GM23338 (cell line): ENCODE results near the gene ESR1. TPM values are rescaled to one million over a fixed set of nuclear protein-coding genes. Genes with fewer than 3 reads are reported as not detected.

ENCODE experiments used
- ATAC-seq: fragments of 200-7000 bp; cut with Tn5 transposase; 3 replicates; pipeline ENCODE4 v1.9.1; 2020
- DNase-seq: peaks from one replicate; pipeline ENCODE4 v3.0.0-alpha.2; 2015; ENCODE audit warnings: low spot score
- H2AFZ ChIP-seq: fragments of 200-600 bp; sonication (generic); 2 replicates; pipeline ENCODE4 v1.8.0; 2016; ENCODE audit warnings: antibody characterized with exemption, mild to moderate bottlenecking, moderate library complexity
- H3F3A ChIP-seq: fragments of 200-600 bp; sonication (generic); replicated peaks from 2 replicates; pipeline ENCODE4 v1.8.0; 2017; ENCODE audit warnings: antibody characterized with exemption, mixed run types, low read depth
- H3K27ac ChIP-seq: fragments of 200-600 bp; sonication (generic); 2 replicates; pipeline ENCODE4 v1.6.1; 2016; ENCODE audit warnings: low read depth
- H3K27me3 ChIP-seq: fragments of 200-600 bp; sonication (generic); 2 replicates; pipeline ENCODE4 v1.8.0; 2016; ENCODE audit warnings: mild to moderate bottlenecking, mixed run types, moderate library complexity; ENCODE audit not compliant: insufficient read depth
- H3K36me3 ChIP-seq: fragments of 200-600 bp; sonication (generic); 2 replicates; pipeline ENCODE4 v1.8.0; 2016; ENCODE audit warnings: mild to moderate bottlenecking; ENCODE audit not compliant: insufficient read depth
- H3K4me1 ChIP-seq: fragments of 200-600 bp; sonication (generic); 2 replicates; pipeline ENCODE4 v1.8.0; 2016; ENCODE audit warnings: mild to moderate bottlenecking, moderate library complexity; ENCODE audit not compliant: insufficient read depth
- H3K4me2 ChIP-seq: fragments of 200-600 bp; sonication (generic); 2 replicates; pipeline ENCODE4 v1.7.1; 2017; ENCODE audit warnings: mixed run types
- H3K4me3 ChIP-seq: fragments of 200-600 bp; sonication (generic); 2 replicates; pipeline ENCODE4 v1.6.1; 2016; ENCODE audit warnings: mixed run types
- H3K79me2 ChIP-seq: fragments of 200-600 bp; sonication (generic); replicated peaks from 2 replicates; pipeline ENCODE4 v1.8.0; 2017; ENCODE audit warnings: mild to moderate bottlenecking; ENCODE audit not compliant: insufficient read depth
- H3K9me2 ChIP-seq: fragments of 200-600 bp; sonication (generic); 2 replicates; pipeline ENCODE4 v1.8.0; 2017; ENCODE audit not compliant: insufficient read depth
- H4K20me1 ChIP-seq: fragments of 200-600 bp; sonication (generic); replicated peaks from 2 replicates; pipeline ENCODE4 v1.8.0; 2017; ENCODE audit warnings: mild to moderate bottlenecking; ENCODE audit not compliant: insufficient read depth
- H3K27ac Mint-ChIP-seq: 2 replicates; pipeline ENCODE4 v1.8.0; 2020; ENCODE audit warnings: inconsistent platforms, mild to moderate bottlenecking, moderate library complexity, mixed read lengths
- H3K27me3 Mint-ChIP-seq: 3 replicates; pipeline ENCODE4 v1.8.0; 2022; ENCODE audit warnings: low read depth, mild to moderate bottlenecking, moderate library complexity, mixed read lengths, inconsistent platforms; ENCODE audit not compliant: insufficient read depth, poor library complexity
- H3K36me3 Mint-ChIP-seq: 3 replicates; pipeline ENCODE4 v1.8.0; 2021; ENCODE audit warnings: low read depth, mild to moderate bottlenecking, inconsistent platforms, moderate library complexity, mixed read lengths
- H3K4me1 Mint-ChIP-seq: 3 replicates; pipeline ENCODE4 v1.8.0; 2020; ENCODE audit warnings: mild to moderate bottlenecking, inconsistent platforms, mixed read lengths
- H3K4me3 Mint-ChIP-seq: 3 replicates; pipeline ENCODE4 v1.8.0; 2021; ENCODE audit warnings: moderate library complexity, mild to moderate bottlenecking, inconsistent platforms, mixed read lengths
- H3K9me3 Mint-ChIP-seq: 3 replicates; pipeline ENCODE4 v1.8.0; 2020; ENCODE audit warnings: moderate library complexity, mild to moderate bottlenecking, inconsistent platforms, mixed read lengths
- CREB1 ChIP-seq: fragments of 250-450 bp; sonication (Bioruptor Pico); IDR thresholded peaks from 2 replicates; pipeline ENCODE4 v1.5.0; 2020; ENCODE audit warnings: low read depth, mild to moderate bottlenecking, moderate library complexity
- CTCF ChIP-seq, 2 experiments: fragments of 200-600 bp in 1 of 2; sonication (generic) in 1 of 2; conservative IDR thresholded peaks; 2 replicates each; pipeline versions ENCODE4 v1.5.1 to v1.6.1; 2016 to 2017; ENCODE audit warnings: antibody characterized with exemption in 2 of 2, low read depth in 2 of 2, mild to moderate bottlenecking in 2 of 2, moderate library complexity in 1 of 2
- EZH2 ChIP-seq: fragments of 200-600 bp; sonication (generic); IDR thresholded peaks from one replicate; pipeline ENCODE4 v1.8.0; 2017; ENCODE audit warnings: antibody characterized with exemption, mild to moderate bottlenecking, low read depth; ENCODE audit not compliant: unreplicated experiment
- EZH2phosphoT487 ChIP-seq: fragments of 200-600 bp; sonication (generic); IDR thresholded peaks from one replicate; pipeline ENCODE4 v1.8.1; 2018; ENCODE audit warnings: antibody characterized with exemption; ENCODE audit not compliant: unreplicated experiment
- JUNB ChIP-seq: IDR thresholded peaks from one replicate; pipeline ENCODE4 v1.6.1; 2016; ENCODE audit warnings: antibody characterized with exemption; ENCODE audit not compliant: unreplicated experiment
- NANOG ChIP-seq: IDR thresholded peaks from 2 replicates; pipeline ENCODE4 v1.6.1; 2016; ENCODE audit warnings: antibody characterized with exemption, borderline replicate concordance
- POLR2AphosphoS5 ChIP-seq: IDR thresholded peaks from 2 replicates; pipeline ENCODE4 v1.6.1; 2016; ENCODE audit warnings: antibody characterized with exemption, low read depth
- STAT1 ChIP-seq: IDR thresholded peaks from one replicate; pipeline ENCODE4 v1.6.1; 2016; ENCODE audit warnings: antibody characterized with exemption; ENCODE audit not compliant: unreplicated experiment
- ZNF114 ChIP-seq: fragments of 250-450 bp; sonication (Bioruptor Pico); IDR thresholded peaks from 2 replicates; pipeline ENCODE4 v1.5.0; 2020; ENCODE audit warnings: mild to moderate bottlenecking, moderate library complexity
- ZNF331 ChIP-seq: fragments of 250-450 bp; sonication (Bioruptor Pico); IDR thresholded peaks from 2 replicates; pipeline ENCODE4 v1.5.0; 2020; ENCODE audit warnings: low read depth, mild to moderate bottlenecking, moderate library complexity
- polyA plus RNA-seq: library from polyadenylated mRNA; unstranded; fragments of >200 nt; fragmentation: Nextera tagmentation; extraction: Ambion mirVana; gene quantifications from 2 replicates; pipeline ENCODE4 v1.2.1, GENCODE V29; 2016
- total RNA-seq: library from RNA; depleted of rRNA; stranded (reverse); fragments of >200 nt; shearing (Covaris generic); gene quantifications from 2 replicates; pipeline ENCODE4 v1.2.3, GENCODE V29; 2014
- TF ChIP-seq, protein P1 (sequence below): IDR thresholded peaks from one replicate; pipeline ENCODE4 v1.6.1; 2018; ENCODE audit warnings: antibody characterized with exemption; ENCODE audit not compliant: unreplicated experiment
- TF ChIP-seq, protein P2 (sequence below): fragments of 250-450 bp; sonication (Bioruptor Pico); IDR thresholded peaks from 2 replicates; pipeline ENCODE4 v1.5.0; 2020; ENCODE audit warnings: mild to moderate bottlenecking, moderate library complexity
- TF ChIP-seq, protein P3 (sequence below): IDR thresholded peaks from 2 replicates; pipeline ENCODE4 v1.6.1; 2016; ENCODE audit warnings: antibody characterized with exemption

Gene ESR1
- total and polyA plus RNA-seq, 2 experiments from 2014 or later, result 0.94 TPM; not detected in 1

DNA sequence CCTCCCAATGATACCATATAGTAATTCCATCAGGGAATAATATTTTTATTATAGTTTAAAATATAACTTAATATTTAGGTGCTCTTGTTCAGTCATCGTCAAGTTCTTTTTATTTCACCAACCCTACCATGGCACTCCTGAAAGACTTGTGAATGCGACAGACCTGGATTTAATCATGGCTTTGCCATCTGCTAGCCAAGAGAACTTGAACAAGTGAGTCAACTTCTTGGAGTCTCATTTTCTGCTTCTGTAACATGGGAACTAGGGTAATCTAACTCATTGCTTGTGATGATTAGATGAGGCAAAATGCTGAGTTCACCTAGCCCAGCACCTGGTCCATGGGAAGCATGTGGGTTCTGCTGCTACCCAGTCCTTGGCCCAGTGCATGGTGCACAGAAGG, 62.9 kb downstream of the ESR1 start:
- H3K27ac Mint-ChIP-seq, result no peak overlapping the region
- H3K27ac ChIP-seq, result no peak overlapping the region
- H4K20me1 ChIP-seq, result no peaks in the 10 kb centered on the region
- H3K27me3 ChIP-seq, result no peaks in the 10 kb centered on the region
- peaks cover 1% of the 10 kb centered on the region for H3K27me3 Mint-ChIP-seq
- H3K9me2 ChIP-seq, result no peaks in the 10 kb centered on the region; the same call in 1 of the 2 replicates
- no peak overlapping the region for H3K4me2 ChIP-seq
- peaks cover 7% of the 10 kb centered on the region; the same call in 2 of the 3 replicates for H3K9me3 Mint-ChIP-seq
- H3K4me1 Mint-ChIP-seq, result no peaks in the 10 kb centered on the region
- H3K4me3 ChIP-seq, result no peak overlapping the region
- no peaks in the 10 kb centered on the region for H3K79me2 ChIP-seq
- no peak overlapping the region for H3K4me3 Mint-ChIP-seq
- no peak overlapping the region for H2AFZ ChIP-seq
- H3F3A ChIP-seq, result no peaks in the 10 kb centered on the region
- DNase-seq, result no peak
- no peaks in the 10 kb centered on the region for H3K4me1 ChIP-seq
- no peak for ATAC-seq
- TF ChIP-seq STAT1 (no peak), CREB1 (no peak), ZNF331 (CRISPR knock-in tag) (no peak), POLR2AphosphoS5 (no peak), ZNF114 (no peak), JUNB (no peak), EZH2phosphoT487 (no peak), CTCF (conservative IDR thresholded peaks at IDR 0.05; ENCODE audit: low read depth in 2 of 2) (no peak), NANOG (no peak), EZH2 (no peak)
- TF ChIP-seq, protein P1, sequence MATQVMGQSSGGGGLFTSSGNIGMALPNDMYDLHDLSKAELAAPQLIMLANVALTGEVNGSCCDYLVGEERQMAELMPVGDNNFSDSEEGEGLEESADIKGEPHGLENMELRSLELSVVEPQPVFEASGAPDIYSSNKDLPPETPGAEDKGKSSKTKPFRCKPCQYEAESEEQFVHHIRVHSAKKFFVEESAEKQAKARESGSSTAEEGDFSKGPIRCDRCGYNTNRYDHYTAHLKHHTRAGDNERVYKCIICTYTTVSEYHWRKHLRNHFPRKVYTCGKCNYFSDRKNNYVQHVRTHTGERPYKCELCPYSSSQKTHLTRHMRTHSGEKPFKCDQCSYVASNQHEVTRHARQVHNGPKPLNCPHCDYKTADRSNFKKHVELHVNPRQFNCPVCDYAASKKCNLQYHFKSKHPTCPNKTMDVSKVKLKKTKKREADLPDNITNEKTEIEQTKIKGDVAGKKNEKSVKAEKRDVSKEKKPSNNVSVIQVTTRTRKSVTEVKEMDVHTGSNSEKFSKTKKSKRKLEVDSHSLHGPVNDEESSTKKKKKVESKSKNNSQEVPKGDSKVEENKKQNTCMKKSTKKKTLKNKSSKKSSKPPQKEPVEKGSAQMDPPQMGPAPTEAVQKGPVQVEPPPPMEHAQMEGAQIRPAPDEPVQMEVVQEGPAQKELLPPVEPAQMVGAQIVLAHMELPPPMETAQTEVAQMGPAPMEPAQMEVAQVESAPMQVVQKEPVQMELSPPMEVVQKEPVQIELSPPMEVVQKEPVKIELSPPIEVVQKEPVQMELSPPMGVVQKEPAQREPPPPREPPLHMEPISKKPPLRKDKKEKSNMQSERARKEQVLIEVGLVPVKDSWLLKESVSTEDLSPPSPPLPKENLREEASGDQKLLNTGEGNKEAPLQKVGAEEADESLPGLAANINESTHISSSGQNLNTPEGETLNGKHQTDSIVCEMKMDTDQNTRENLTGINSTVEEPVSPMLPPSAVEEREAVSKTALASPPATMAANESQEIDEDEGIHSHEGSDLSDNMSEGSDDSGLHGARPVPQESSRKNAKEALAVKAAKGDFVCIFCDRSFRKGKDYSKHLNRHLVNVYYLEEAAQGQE, result no peak
- TF ChIP-seq, protein P2, sequence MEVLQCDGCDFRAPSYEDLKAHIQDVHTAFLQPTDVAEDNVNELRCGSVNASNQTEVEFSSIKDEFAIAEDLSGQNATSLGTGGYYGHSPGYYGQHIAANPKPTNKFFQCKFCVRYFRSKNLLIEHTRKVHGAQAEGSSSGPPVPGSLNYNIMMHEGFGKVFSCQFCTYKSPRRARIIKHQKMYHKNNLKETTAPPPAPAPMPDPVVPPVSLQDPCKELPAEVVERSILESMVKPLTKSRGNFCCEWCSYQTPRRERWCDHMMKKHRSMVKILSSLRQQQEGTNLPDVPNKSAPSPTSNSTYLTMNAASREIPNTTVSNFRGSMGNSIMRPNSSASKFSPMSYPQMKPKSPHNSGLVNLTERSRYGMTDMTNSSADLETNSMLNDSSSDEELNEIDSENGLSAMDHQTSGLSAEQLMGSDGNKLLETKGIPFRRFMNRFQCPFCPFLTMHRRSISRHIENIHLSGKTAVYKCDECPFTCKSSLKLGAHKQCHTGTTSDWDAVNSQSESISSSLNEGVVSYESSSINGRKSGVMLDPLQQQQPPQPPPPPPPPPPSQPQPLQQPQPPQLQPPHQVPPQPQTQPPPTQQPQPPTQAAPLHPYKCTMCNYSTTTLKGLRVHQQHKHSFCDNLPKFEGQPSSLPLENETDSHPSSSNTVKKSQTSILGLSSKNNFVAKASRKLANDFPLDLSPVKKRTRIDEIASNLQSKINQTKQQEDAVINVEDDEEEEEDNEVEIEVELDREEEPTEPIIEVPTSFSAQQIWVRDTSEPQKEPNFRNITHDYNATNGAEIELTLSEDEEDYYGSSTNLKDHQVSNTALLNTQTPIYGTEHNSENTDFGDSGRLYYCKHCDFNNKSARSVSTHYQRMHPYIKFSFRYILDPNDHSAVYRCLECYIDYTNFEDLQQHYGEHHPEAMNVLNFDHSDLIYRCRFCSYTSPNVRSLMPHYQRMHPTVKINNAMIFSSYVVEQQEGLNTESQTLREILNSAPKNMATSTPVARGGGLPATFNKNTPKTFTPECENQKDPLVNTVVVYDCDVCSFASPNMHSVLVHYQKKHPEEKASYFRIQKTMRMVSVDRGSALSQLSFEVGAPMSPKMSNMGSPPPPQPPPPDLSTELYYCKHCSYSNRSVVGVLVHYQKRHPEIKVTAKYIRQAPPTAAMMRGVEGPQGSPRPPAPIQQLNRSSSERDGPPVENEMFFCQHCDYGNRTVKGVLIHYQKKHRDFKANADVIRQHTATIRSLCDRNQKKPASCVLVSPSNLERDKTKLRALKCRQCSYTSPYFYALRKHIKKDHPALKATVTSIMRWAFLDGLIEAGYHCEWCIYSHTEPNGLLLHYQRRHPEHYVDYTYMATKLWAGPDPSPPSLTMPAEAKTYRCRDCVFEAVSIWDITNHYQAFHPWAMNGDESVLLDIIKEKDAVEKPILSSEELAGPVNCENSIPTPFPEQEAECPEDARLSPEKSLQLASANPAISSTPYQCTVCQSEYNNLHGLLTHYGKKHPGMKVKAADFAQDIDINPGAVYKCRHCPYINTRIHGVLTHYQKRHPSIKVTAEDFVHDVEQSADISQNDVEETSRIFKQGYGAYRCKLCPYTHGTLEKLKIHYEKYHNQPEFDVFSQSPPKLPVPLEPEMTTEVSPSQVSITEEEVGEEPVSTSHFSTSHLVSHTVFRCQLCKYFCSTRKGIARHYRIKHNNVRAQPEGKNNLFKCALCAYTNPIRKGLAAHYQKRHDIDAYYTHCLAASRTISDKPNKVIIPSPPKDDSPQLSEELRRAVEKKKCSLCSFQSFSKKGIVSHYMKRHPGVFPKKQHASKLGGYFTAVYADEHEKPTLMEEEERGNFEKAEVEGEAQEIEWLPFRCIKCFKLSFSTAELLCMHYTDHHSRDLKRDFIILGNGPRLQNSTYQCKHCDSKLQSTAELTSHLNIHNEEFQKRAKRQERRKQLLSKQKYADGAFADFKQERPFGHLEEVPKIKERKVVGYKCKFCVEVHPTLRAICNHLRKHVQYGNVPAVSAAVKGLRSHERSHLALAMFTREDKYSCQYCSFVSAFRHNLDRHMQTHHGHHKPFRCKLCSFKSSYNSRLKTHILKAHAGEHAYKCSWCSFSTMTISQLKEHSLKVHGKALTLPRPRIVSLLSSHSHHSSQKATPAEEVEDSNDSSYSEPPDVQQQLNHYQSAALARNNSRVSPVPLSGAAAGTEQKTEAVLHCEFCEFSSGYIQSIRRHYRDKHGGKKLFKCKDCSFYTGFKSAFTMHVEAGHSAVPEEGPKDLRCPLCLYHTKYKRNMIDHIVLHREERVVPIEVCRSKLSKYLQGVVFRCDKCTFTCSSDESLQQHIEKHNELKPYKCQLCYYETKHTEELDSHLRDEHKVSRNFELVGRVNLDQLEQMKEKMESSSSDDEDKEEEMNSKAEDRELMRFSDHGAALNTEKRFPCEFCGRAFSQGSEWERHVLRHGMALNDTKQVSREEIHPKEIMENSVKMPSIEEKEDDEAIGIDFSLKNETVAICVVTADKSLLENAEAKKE (CRISPR knock-in tag), result no peak
- TF ChIP-seq, protein P3, sequence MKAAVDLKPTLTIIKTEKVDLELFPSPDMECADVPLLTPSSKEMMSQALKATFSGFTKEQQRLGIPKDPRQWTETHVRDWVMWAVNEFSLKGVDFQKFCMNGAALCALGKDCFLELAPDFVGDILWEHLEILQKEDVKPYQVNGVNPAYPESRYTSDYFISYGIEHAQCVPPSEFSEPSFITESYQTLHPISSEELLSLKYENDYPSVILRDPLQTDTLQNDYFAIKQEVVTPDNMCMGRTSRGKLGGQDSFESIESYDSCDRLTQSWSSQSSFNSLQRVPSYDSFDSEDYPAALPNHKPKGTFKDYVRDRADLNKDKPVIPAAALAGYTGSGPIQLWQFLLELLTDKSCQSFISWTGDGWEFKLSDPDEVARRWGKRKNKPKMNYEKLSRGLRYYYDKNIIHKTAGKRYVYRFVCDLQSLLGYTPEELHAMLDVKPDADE, result no peak
- H3K36me3 ChIP-seq, result no peaks in the 10 kb centered on the region
- no peaks in the 10 kb centered on the region for H3K36me3 Mint-ChIP-seq
